HG03175 (cell line): ENCODE data around the gene OPCML.
A peak's percentile ranks its signal among the peaks of the same experiment; 100 is the strongest.

Experiments used
- ATAC-seq: cut with Tn5 transposase; IDR thresholded peaks from one replicate; pipeline ENCODE4 v1.9.1; 2021; ENCODE audit warnings: mild to moderate bottlenecking, moderate library complexity; ENCODE audit not compliant: unreplicated experiment

Gene OPCML

DNA sequence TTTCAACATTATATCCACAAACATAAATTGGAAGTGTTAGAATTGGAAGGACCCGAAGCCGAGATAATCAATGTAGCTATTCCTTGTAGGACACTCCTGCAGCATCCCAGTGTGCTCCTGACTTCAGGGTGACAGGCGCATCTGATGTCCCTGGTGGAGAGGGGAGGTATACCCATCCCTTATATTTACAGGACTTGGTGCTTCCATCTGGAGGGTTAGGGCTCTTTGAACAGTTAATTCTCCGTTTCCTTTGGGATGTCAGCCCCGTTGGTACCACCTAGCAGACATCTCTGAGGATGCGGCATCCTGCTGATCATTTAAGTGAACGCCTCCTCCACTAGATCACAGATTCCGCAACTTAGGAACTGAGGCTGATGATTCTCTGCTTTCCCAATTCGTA lies 451.3 kb downstream of the OPCML start:
- ATAC-seq, result no peak

DNA sequence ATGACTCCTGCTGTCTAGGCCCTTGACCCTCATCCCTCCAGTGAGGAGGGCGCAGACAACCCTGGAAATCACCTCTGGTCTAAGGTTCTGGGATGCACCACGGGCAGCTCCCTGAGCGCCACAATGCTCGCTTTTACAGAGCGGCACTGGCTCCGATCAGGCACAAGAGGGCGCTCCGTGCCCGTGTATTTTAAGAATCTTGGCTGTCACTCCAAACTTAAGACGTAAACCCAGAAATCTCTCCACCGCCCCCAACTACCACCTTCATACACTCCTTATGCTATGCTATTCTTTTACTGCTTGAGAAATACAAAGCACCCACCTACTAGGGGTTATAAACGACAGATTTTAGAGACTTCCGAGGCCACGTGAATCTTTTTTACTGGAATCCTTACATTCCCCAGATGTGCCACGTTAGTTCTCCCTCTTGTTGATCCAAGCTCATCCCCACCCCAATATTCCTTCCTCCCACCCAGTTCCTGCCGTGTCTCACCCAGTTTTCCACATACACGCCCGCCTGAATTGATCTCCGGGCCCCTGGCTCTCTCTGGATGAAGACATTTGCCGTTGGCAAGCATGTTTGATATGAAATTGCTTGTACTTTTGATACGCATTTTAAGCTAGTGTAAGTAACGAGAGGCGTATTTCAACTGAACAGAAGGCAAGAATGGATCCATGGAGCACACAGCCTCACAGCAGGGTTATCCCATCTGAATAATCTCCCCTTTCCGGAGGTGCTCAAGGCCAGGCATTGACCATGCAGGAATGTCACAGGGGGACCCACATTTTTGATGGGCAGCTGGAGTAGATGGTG lies 453.5 kb downstream of the OPCML start:
- peak; percentile 39 for ATAC-seq

DNA sequence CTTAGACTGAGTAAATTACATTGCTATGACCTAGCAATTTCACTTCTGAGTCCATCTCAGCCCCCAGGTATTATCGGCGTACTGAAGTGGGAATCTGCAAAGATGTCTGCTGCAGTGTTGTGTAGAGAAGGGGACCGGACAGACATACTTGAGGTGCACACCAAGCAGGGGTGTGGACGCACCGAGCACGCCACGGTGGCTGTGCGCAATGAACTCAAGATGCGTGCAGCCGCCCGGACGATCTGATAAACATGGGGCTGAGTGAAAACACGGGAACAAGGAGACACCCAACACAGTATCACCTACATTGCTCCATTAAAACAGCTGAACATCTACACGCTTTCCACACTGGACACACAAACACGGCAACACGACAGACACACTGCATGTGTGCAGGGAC lies 454.3 kb downstream of the OPCML start:
- no peak for ATAC-seq

DNA sequence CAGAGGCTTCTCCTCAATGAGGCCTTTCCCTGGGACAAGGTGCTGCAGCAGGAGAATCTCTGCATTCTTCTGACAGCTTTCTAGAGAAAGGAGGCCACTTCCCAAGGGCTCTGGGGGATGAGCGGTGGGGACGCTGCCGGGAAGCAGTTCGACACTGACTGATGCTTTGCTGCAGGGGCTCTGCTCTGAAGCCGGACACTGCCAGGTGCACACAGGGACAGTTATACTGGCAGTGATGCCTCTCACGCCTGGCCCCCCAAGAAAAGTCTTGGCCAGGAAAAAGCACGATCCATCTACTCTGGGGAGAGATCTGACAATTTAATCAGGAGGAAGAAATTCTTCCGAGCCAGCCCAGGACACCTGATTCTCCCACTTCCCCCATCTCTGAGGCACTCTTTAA lies 456.9 kb downstream of the OPCML start:
- ATAC-seq, result no peak

DNA sequence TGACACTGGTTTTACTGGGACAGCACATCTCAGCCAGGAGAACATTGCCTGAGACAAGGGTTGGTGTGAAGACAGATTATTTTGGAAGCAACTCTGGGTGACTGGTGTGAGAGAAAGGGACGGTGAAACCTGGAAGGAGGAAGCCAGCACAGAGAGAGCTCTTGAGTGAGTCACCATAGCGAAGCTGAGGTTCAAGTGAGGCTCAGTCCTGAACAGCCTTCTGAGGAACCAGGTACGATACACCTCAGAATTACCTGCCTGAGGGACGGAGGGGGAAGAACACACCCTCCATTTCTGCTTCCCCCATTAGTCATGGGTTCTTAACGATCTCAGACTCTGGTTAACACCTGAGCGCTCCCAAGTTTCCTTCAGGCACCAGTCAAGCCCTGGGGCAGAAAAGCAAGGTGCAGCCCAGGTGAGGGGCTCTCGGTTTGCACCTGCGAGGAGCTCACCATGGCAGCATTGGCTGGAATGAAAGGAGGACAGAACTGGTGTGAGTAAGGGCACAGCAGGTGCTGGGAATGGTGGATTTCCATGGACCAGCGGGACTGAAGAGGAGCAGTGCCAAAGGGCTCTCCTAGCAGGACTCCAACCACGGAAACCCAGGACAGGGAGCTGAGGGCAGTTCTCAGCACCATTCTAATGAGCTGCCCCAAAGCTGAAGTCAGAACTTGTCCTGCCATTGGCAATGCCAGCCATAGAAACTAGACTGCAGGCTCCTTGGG lies 459.3 kb downstream of the OPCML start:
- no peak for ATAC-seq

DNA sequence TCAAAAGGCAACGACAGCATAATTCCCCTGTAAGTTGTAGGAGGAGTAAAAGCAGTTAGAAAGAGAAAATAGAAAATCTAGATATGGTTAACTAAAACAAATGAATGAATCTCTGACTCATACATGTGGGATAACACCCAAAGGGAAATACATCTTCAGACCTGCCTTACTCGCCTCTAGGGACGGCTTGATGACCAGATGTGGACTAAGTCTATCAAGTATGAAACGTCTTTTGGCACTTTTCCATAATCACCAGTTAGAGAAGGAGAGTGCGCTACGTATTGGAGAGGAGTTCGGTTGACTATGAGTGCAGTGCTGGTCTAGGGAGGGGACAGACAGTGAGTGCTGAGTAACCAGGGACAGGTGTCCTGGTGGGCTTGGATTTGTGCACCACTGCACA lies 459.9 kb downstream of the OPCML start:
- no peak for ATAC-seq

DNA sequence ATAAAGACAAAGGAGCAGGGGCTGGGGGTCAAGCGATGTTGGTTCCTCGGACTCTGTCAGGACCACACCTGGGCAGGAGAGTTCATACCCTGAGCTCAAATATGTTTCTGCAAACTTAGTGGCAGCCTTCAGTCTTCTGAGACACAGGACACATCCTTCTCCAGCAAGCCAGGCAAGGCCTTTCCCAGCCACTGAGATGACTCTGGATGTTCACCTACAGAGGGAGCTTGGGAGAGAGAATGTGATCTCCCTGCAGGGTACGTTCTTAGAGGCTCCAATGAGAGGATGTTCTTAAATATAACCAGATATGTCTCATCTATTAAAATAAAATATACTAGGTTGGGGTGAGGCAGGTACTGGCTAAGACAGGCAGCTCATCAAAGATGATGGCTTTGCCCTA lies 461.5 kb downstream of the OPCML start:
- no peak for ATAC-seq

DNA sequence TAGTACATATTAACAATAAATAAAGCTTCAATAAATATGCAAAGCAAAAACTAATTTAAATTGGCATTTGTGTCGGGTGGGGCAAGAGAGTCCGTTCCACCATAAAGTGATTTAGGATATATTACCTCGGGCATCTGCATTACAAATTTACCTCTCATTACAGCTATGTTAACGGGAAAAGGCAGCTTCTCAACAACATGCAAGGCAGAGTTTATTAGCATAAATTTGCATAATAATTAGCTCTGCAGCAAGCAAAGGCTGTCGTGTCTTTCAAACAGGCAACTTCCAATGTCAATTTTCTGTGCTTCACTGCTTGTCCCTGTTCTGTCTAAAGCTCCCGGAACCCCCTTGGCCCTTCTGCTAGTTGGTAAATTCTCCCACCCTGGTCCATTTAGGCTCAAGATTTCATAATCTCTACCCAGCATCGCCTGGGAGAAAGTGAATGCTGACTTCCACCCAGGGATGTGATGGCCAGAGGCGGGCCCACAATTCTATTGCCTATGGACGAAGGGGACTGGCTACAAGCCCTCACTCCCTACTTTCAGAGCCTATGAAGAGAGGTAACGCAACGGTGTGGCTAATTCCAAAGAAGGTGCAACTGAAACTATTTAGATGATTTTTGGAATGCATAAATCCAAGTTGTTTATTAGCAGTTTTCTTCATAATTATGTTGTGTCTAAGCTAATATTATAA lies 462.1 kb downstream of the OPCML start:
- ATAC-seq, result no peak

DNA sequence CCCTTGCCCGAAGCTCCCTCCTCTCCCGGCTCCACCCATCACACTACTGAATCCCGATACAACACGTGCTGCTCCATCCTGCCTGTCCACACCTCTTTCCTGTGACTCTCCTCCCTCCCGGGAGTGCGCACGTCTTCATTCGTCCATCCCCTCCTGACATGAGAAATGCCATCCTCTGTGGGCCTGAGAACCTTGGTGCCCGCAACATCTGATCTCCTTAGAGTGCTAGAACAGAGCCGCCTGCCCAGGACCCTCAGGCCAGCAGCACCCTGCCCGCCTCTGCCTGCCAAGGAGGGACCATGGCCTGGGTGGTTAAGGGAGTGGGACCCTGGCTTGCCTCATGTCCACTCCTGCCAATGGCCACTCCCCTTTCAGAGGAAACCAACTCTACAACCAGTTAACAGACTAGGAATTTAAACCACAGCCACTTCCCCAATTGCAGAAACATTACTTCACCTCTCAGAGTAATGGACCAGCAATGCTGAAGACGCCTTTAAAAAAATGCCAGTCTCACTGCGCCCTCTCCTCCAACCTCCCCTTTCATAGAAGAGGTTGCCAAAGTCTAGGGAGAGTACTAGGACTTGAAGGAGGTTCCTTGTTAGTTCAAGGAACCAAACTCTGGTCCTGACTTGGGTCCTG lies 466.3 kb downstream of the OPCML start:
- no peak for ATAC-seq

DNA sequence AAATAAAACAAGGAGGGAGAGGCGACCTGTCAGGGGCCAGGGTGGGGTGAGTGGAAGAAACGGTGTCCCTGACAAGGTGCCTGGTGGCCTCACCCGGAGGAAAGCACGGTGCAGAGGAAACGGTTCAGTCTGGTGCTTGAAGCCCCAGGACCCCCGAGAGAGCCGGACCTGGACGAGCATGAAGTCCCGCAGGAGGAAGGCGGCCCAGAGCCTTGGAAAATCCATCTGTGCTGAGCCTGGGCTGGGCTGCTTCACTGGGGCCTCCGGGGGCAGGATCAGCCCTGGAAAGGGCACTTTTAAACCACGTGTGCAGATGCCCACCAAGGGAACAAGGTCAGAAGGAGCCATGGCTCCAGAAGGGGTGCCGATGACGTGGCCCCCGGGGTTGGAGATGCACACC lies 467.3 kb downstream of the OPCML start:
- no peak for ATAC-seq

DNA sequence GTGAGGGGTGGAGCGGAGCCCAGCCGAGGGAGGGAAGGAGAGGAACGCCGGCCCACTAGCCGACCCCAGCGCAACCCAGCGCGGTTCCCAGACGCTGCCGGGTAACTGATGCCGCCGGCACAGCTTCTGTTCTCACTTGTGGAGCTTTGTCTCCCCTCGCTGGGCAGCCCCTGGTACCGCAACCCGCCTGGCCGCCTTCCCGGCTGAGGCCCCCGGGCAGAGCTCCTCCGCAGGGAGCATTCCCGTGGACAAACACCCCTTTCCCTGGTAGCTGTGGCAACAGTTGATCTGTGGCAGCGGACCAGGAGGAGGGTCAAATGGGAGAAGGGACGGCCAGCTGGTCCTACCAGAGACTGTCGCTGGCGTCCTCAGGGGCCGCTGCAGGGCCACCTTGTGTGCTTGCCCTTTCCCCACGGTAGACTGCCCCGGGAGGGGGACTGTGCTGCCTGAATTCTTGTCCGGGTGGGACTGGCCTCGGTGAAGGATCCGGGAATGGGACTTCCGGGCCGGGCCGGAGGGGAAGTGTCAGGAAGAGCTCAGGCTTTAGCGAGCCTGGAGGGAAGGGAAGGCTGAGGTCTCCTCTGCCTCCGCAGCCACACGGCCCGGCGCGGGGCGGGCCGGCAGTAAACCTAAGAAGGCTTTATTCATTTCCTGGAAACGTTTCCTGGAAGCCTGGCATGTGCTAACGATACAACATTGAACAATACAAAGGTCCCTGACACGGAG lies 468.0 kb downstream of the OPCML start:
- ATAC-seq, result no peak

DNA sequence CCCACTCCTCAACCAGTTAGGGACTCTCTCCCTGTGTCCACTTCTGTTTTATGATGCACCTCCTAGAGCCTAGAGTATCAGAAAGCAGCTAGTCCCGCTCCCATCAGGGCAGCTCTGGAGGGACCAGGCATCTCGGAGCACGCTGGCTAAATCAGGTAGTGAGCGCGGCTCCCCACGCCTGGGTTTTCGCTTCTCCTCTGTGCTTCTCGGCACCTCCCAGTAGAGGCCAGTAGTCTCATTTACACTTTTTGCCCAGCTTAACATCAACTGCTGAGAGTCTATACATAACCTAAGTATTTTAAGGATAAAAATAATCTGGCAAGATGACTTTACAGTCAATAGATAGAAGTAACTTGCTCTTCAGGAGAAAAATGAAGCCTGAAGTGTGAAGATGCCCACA lies 473.8 kb downstream of the OPCML start:
- no peak for ATAC-seq

DNA sequence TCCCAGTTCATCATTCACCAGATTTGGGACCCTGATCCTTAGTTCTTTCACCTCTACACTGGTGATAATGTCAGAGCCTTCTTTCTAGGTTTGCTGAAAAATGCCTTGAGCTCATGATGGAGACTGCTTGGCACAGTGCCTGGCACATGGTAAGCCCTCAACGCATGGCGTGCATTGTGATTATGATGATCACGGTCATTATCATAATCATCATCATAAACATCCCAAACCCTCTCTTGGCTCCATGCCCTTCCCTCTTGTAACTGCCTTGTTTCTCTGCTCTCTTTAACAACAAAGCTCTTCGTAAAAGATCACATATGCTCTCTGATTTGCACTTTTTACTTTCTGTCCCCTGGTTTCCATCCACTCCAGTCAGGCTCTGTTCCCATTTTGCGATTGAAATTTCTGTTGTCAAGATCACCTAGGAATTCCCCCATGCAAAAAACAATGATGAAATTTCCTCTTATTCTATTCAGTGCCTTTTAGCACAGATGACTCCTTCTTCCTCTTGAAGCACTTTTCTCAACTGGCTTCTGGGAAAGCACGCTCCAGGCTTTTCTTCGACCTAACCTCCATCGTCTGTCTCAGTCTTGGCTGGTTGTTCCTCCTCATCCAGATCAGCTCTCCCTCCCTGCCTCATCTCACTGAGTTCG lies 479.1 kb downstream of the OPCML start:
- no peak for ATAC-seq

DNA sequence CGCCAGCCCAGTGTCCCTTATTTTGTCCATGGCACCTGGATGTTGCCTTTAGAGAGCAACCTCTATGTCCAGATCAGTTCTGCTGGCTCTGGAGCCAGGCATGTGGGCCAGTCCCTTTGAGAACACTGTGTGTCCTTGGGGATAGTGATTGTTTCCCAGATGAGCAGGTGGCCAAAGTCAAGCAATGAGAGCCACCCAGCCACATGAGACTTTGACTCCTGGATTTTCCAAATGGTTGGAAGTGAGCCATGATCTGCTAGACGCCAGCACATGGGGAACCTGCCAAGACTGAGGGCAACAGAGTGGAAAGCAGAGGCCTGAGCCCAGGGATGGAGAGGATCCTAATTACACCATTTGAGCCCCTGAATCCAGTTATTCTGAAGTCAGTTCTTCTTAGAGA lies 479.8 kb downstream of the OPCML start:
- no peak for ATAC-seq

DNA sequence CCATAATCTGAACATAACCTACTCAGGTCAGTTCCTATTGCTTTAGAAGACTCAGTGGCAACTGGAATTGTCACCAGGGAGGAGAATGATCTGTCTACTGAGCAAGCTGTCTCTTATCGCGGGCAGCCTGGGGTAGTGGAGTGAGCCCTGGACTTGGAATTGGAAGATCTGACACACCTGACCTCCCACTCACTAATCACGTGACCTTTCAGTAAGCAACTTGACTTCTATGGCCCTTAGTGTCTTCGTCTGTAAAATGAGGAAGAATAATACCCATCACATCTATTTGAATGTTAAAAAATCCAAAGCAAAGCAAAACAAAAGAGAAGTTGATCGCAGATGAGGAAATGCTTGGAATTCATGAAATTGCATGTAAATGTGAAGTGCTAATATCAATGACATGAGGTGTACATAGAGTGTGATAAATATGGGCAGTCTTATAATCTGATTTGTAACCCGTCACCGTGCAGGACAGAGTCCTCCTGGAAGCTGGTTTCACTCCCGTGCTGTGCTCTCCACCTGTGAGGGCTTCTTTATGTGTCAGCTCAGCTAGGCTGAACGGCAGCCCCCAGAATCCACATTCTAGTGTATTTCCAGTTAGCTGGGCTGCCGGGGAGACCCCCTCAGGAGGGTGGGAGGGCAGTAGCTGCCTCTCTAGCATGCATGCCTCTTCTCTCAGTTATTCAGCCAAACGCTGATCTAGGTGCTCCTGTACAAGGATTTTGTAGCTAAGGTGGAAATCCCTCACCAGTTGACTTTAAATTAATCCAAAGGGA lies 482.9 kb downstream of the OPCML start:
- ATAC-seq, result no peak

DNA sequence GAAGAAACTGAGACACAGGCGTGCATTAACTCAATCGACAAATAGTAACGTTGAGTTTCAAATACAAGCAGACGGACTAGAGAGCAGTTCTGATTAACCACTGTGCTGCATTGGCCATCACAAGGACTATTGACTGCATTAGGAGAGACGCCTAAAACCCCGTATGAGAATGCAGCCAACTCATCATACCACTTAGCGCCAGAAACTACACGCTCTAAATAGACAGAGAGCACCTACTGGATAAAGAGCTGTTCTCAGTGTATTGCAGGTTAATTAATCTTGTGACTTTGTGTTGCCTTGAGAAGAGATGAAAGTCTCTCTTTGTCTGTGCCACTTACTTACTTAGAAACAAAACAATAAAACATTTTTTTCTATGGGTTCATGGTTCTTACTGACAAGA lies 484.0 kb downstream of the OPCML start:
- ATAC-seq, result no peak

DNA sequence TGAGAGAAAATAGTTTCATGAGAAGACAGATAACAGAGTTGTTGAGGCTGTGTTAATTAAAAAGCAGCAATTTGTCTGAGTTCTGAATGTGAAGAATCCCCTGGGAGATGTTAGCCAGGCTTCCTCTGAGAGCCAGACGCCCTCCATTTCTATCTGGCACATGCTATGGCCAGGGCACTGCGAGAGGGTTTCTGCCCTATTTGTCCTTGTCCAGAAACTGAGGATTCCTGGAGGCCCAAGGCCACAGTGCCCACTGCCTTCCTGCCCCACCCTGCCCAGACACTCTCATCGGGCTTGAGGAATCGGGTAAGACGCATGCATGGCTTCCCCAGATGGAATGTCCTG lies 484.6 kb downstream of the OPCML start:
- no peak for ATAC-seq

DNA sequence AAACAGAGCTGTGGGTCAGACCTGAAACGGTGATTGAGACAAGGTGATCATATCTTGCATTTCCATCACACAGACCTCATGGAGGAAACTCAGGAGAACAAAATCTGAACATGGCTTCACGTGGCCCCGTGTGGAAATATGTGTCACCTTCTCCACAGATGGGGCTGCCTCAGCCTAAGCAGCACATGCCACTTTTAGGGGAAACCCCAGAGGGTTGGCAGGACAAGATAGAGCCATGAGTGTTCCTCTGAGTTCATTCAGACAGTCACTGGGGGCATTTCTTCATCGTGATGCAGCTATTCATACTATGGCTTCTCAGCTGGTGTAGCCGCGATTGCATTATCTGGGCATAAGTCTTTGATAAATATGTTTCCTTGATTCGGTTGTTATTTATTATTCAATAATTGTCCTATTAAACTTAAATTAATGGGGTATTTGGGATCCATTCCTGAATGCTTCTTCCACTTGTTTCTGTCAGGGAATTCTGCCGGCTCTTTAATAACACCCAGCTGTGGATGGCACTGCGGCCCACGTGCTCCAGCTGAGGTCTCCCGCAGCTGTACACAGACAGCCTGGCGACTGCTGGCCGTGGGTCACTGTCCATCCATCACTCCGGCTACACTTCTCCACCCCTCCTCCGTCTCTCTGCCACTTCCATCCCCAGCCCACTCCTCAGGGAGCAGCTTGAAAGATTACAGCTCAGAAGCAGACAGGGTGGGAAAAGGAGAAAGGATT lies 485.1 kb downstream of the OPCML start:
- ATAC-seq, result no peak

DNA sequence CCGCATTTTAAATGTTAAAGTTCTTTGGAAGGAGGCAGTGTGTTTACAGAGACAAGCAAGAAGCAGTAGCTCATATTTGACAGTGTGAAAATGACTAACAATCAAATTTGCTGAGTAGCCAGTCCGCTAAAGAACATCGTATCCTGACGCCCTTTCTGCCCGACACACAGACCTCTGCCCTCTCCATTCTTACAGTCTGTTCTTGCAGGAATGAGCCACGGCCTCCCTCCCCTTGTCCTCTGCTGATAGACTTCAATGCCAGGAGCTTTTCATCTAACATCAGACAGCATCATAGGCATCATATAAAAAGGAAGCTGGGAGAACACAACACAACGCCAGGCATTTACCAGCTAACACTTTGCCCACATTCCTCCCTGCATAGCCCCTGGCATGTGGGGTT lies 486.0 kb downstream of the OPCML start:
- no peak for ATAC-seq
